Measurements from ENCODE around the gene ROR1. TPM values are rescaled to one million over a fixed set of nuclear protein-coding genes. Genes with fewer than 3 reads are reported as not detected.

ROR1 gene
- total and polyA plus RNA-seq, 5 donors from 2014 or later: not detected

DNA sequence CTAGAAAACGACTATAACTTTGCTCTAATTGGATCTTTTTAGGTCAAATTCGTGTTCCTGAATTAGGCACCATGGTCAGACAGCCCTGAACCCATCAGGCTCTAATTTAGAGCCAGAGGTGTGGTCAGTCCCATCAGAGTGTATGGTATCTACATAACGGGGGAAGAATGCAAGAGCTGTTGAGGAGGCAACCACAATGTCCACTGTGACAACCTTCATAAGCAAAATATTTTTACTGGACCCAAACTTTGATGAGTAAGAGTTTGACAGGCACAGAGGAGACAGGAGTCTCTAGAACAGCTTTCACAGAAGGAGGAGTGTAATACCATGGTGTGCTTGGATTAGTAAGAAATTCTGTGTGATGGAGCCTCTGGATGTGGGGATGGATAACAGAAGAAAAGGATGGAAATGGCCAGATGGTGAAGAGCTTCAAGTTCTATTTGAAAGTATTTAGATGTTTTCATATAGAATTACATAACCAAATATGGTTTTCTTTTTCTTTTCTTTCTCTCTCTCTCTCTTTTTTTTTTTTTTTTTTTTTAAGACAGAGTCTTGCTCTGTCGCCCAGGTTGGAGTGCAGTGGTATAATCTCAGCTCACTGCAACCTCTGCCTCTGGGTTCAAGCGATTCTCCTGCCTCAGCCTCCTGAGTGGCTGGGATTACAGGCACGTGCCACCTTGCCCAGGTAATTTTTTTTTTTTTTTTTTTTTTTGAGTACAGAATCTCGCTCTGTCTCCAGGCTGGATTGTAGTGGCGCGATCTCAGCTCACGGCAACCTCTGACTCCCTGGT is 454.5 kb downstream of the ROR1 start:
- Histone ChIP-seq H3K27me3 (ENCODE audit: control insufficient read depth, insufficient read depth, low read length) (peaks cover 5% of the 10 kb centered on the region), H3K27ac (ENCODE audit: insufficient read depth, low read length, poor library complexity, severe bottlenecking) (no peak overlapping the region), H3K36me3 (ENCODE audit: control insufficient read depth, insufficient read depth, low read length) (no peaks in the 10 kb centered on the region), H3K9me3 (ENCODE audit: control insufficient read depth in 2 of 2, low read length in 2 of 2) (no peaks in the 10 kb centered on the region), H3K4me3 (ENCODE audit: low read depth, low read length) (no peak overlapping the region), H3K4me1 (ENCODE audit: control insufficient read depth, insufficient read depth, low read length, poor library complexity, severe bottlenecking) (no peaks in the 10 kb centered on the region)
- Mint-ChIP-seq H3K27me3 (no peaks in the 10 kb centered on the region), H3K4me3 (no peak overlapping the region), H3K27ac (no peak overlapping the region), H3K4me1 (no peaks in the 10 kb centered on the region), H3K36me3 (no peaks in the 10 kb centered on the region), H3K9me3 (no peaks in the 10 kb centered on the region)
- DNase-seq (no peak), ATAC-seq (ENCODE audit: low read depth in 2 of 2) (no peak)

DNA sequence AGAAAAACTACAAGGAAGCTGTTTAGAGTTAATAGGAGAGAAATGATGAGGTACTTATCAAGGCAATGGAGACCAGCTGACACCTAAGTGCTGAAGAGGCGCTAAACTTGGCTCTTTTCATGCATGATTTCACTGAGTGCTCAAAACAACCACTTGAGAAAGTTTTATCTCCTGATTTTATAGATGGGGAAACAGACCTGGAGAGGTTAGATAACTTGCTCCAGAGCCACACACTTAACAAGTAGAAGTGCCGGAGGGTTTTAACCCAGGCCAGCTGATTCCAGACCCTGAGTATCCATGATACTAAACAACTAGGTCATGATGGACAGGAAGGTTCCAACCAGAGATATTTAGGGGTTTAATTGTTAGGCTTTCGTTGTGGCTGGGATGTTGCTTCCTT is 455.5 kb downstream of the ROR1 start:
- Mint-ChIP-seq H3K4me3 (no peak overlapping the region), H3K9me3 (no peaks in the 10 kb centered on the region), H3K4me1 (no peaks in the 10 kb centered on the region), H3K36me3 (no peaks in the 10 kb centered on the region), H3K27ac (no peak overlapping the region), H3K27me3 (no peaks in the 10 kb centered on the region)
- Histone ChIP-seq H3K36me3 (ENCODE audit: control insufficient read depth, insufficient read depth, low read length) (no peaks in the 10 kb centered on the region), H3K27ac (ENCODE audit: insufficient read depth, low read length, poor library complexity, severe bottlenecking) (no peak overlapping the region), H3K4me1 (ENCODE audit: control insufficient read depth, insufficient read depth, low read length, poor library complexity, severe bottlenecking) (no peaks in the 10 kb centered on the region), H3K27me3 (ENCODE audit: control insufficient read depth, insufficient read depth, low read length) (peaks cover 8% of the 10 kb centered on the region), H3K9me3 (ENCODE audit: control insufficient read depth in 2 of 2, low read length in 2 of 2) (no peaks in the 10 kb centered on the region), H3K4me3 (ENCODE audit: low read depth, low read length) (no peak overlapping the region)
- ATAC-seq (ENCODE audit: low read depth in 2 of 2): no peak
- DNase-seq: no peak

Other genes starting within 250 kb of the ROR1 start
- 12.6 TPM for gene PGM1, start 180.6 kb upstream of the ROR1 start, total RNA-seq
- 10 to 100 TPM; 24.2 to 35.4 (median 26.9) TPM for gene PGM1, start 180.6 kb upstream of the ROR1 start, polyA plus RNA-seq

Data from CD4-positive, CD25-positive, alpha-beta regulatory T cell (primary cell).